GM19467 (cell line): ENCODE measurements around the gene ADCK2.
"Not testable (repeated sequence)": the region's sequence is repeated elsewhere in the genome, so short reads cannot be mapped to it uniquely, and the experiment has no call there.

Source experiments
- ATAC-seq: cut with Tn5 transposase; IDR thresholded peaks from one replicate; pipeline ENCODE4 v1.9.1; 2021; ENCODE audit warnings: mild to moderate bottlenecking, moderate library complexity; ENCODE audit not compliant: unreplicated experiment

ADCK2 gene, protein sequence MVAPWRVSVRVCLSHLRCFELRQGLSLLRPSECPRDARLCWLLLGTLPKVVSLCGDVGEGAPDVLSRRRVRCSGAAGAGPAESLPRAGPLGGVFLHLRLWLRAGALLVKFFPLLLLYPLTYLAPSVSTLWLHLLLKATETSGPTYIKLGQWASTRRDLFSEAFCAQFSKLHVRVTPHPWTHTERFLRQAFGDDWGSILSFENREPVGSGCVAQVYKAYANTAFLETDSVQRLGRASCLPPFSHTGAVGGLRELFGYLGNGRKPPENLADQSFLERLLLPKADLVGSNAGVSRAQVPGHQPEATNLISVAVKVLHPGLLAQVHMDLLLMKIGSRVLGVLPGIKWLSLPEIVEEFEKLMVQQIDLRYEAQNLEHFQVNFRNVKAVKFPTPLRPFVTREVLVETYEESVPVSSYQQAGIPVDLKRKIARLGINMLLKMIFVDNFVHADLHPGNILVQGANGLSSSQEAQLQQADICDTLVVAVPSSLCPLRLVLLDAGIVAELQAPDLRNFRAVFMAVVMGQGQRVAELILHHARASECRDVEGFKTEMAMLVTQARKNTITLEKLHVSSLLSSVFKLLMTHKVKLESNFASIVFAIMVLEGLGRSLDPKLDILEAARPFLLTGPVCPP

DNA sequence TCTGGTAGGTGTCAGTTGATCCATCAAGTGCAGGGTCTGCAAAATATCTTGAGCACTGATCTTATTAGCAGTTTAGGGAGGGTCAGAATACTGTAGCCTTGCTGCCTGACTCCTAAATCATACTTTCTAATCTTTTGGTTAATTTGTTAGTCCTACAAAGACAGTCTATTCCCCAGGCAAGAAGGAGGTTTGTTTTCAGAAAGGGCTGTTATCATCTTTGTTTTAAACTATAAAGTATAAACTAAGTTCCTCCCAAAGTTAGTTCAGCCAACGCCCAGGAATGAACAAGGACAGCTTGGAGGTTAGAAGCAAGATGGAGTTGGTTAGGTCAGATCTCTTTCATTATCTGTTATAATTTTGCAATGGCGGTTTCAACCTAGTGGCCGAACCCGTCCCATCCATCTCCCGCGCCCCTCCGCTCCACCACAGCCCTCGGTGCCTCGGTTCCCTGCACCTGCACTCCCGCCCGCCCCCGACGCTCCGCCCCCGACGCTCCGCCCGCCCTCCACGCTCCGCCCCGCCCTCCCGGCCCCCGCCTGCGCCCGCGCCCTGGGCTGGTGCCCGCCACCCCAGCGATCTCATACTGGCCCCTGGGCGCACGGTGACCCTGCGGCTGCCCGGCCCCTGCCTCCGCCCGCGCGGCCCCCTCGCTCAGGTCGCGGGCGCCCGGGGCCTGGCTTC lies at the start of gene ADCK2:
Gene ADCK2 (plus strand): TSS at position 564 of the 681 bp plus-strand sequence. CDS start 386 bp downstream, outside the sequence.
- ATAC-seq, result peak; percentile 45

GRCh38 chr7:140623980-140624379 lies 48.8 kb upstream of the ADCK2 start:
- no peak for ATAC-seq

GRCh38 chr7:140624392-140625191 lies 48.2 kb upstream of the ADCK2 start:
- no peak for ATAC-seq

- not testable (repeated sequence) for ATAC-seq
Measured at GRCh38 chr7:140625192-140625558, 47.6 kb upstream of the ADCK2 start.

- ATAC-seq, result no peak
Measured at GRCh38 chr7:140625908-140626868, 46.6 kb upstream of the ADCK2 start.

GRCh38 chr7:140631021-140631420 lies 41.7 kb upstream of the ADCK2 start:
- ATAC-seq, result no peak

DNA sequence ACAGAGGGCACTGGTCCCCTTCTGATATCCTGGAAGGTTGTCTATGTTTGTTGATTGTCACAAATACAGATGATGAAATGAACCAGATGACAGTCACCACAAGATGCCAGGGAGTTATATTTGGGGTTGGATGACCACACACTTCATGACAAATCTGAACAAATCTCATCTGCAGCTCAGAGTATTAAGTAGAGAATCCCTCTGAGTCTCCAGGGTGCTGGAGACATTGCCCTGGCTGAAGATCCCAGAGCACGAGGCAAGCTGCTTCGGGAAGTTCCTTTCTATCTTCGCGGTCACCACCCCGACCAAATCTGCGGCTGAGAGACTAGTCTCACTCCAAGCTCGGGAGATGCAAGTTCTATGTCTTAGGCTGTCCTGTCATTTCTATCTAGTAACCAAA lies 41.1 kb upstream of the ADCK2 start:
- no peak for ATAC-seq

GRCh38 chr7:140635345-140635744 lies 37.4 kb upstream of the ADCK2 start:
- no peak for ATAC-seq

DNA sequence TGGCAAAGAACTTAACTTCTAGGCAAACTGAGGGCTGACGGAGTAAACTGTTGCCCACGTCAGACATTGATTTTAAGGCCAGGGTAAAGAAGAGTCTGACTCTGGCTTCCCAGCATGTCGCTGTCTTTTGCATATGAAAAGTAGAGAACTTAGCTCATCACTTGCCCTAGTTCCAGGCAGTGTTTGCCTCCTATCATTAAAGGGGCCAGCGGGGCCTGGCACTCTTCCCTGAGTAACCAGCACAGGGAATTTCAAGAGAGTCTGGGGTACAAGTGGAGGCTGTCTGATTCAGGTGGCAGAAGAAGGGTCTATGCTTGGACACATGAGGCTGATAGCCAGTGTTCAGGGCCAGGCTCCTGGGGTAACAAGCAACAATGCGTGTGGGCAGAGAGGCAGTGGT lies 36.9 kb upstream of the ADCK2 start:
- no peak for ATAC-seq

DNA sequence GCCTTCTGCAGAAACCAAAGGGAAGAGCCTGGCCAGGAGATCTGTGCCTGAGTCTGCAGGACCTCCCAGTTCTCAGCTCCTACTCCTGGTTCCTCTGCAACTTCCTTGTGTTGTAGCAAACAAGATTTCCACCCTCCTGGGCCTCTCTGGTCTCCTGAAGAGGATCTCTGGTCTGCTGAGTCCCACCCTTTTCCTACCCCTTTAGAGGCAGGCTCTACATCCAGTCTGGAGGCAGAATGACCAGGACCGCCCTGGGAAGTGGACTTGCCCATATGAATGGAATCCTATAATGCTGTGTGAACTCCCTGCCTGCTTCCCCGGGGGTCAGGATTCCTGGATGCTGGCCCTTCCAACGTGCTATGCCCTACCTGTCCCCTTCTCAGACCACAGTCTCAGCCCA lies 35.3 kb upstream of the ADCK2 start:
- no peak for ATAC-seq

DNA sequence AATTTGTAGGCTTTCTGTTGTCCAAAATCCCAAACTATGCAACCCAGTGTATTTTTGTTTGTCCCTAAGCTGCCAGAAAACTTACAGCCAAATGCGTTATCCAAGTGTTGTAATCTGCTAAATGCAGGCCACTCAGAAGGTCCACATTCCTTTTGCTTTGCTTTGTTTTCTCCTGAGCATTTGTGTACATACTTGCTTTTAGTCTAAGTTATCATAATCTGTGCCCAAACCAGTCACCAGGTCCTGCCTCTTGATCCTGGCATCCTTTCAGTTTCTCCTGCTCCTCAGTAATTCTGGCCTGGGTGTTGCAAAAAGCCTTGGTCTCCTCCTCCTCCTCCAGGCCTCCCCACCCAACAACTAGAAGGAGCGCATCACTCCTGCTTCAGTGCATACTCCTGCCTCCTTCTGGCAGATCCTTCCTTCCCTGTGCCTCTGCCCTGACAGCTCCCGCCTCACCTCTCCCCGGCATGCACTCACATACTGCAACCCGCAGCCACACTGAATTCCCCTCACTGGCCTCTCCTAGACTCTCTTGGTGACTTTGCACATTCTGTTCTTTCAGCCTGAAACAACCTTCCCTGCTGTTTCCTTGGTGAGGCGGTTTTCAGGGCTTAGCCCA lies 34.5 kb upstream of the ADCK2 start:
- no peak for ATAC-seq

- no peak for ATAC-seq
Measured at GRCh38 chr7:140639366-140640053, 33.2 kb upstream of the ADCK2 start.

DNA sequence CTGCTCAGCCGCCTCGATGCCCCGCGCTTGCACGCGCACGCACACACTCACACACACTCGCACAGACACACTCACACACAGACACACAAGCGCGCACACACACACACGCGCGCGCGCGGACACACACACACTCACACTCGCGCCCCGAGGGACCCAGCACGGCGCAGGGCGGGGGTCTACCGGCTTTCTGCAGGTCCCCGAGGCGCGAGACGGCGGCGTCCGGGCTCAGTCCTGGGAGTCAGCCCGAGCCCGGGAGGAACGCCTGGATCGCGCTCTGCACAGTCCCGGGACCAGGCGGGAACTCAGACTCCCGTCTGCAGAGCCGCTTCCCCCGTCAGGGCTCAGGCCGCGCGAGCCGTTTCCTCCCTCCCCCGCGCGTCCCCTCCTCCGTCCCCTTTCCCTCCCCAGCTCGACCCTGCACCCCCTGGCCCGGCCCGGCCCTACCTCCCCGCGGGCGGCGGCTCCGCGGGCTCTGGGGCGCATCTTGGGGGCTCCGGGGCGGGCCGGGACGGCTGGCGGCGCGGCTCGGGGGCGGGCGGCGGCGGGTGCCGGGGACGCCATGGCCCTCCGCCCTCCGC lies 32.6 kb upstream of the ADCK2 start:
- no peak for ATAC-seq

- no peak for ATAC-seq
Measured at GRCh38 chr7:140640727-140641523, 31.8 kb upstream of the ADCK2 start, which contains the start of gene DENND2A. DENND2A (minus strand) TSS chr7:140640813; CDS start chr7:140602397, 38,416 bp downstream.

- ATAC-seq, result no peak
Measured at GRCh38 chr7:140641524-140642195, 31.1 kb upstream of the ADCK2 start.

GRCh38 chr7:140643416-140643815 lies 29.3 kb upstream of the ADCK2 start:
- no peak for ATAC-seq

GRCh38 chr7:140644761-140645160 lies 28.0 kb upstream of the ADCK2 start:
- not testable (repeated sequence) for ATAC-seq
